PC-9 (cell line): Measurements from ENCODE around the gene EFNA4.

Source experiments
- EZH2 ChIP-seq: fragments of 200-600 bp; sonication (generic); IDR thresholded peaks from 2 replicates; pipeline ENCODE4 v1.8.0; 2017; ENCODE audit warnings: antibody characterized with exemption, low read depth
- TF ChIP-seq, protein P1 (sequence below): fragments of 200-600 bp; sonication (generic); conservative IDR thresholded peaks from 2 replicates; pipeline ENCODE4 v1.6.1; 2017; ENCODE audit warnings: mixed run types, antibody characterized with exemption, mild to moderate bottlenecking, moderate library complexity

DNA sequence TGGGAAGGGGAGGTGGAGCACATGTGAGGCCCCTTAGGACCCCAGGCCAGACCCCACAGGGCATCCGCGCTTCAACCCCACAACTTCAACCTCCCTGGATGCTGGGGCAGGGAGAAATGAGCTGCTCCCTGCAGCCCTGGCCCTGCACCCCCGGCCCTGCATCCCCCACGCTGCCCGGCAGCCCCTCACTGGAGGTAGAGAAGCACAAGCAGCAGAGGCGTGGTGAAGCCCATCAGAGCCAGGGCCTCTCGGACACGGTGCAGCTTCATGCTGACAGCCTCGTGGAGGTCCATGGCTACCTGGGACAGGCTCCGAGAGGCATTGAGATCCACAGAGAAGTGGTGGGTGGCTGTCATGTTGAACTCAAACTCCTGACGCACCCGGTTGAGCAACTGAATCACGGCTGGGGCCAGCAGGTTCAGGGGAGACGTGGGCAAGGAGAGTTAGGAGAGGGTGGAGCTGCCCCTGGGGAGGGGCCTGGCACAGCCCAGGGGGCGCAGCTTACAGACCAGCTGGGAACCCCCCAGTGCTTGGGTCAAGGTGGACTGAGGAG is 33.2 kb upstream of the EFNA4 start:
- TF ChIP-seq, protein P1, sequence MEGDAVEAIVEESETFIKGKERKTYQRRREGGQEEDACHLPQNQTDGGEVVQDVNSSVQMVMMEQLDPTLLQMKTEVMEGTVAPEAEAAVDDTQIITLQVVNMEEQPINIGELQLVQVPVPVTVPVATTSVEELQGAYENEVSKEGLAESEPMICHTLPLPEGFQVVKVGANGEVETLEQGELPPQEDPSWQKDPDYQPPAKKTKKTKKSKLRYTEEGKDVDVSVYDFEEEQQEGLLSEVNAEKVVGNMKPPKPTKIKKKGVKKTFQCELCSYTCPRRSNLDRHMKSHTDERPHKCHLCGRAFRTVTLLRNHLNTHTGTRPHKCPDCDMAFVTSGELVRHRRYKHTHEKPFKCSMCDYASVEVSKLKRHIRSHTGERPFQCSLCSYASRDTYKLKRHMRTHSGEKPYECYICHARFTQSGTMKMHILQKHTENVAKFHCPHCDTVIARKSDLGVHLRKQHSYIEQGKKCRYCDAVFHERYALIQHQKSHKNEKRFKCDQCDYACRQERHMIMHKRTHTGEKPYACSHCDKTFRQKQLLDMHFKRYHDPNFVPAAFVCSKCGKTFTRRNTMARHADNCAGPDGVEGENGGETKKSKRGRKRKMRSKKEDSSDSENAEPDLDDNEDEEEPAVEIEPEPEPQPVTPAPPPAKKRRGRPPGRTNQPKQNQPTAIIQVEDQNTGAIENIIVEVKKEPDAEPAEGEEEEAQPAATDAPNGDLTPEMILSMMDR = no peak
- TF ChIP-seq EZH2 = no peak
